Upper lobe of right lung (tissue), 1 donor: ENCODE measurements around the gene MT1H. TPM values are rescaled to one million over a fixed set of nuclear protein-coding genes. Genes with fewer than 3 reads are reported as not detected.
"Not testable (repeated sequence)": the region's sequence is repeated elsewhere in the genome, so short reads cannot be mapped to it uniquely, and the experiment has no call there.

Experiments
- ATAC-seq: fragments of 200-7000 bp; cut with Tn5 transposase; one replicate; pipeline ENCODE4 v1.9.1; 2020; ENCODE audit warnings: mild to moderate bottlenecking, moderate library complexity
- DNase-seq: peaks from one replicate; pipeline ENCODE4 v3.0.0-alpha.2; 2020
- H3K27ac ChIP-seq: fragments of 200-600 bp; one replicate; pipeline ENCODE4 v1.8.0; 2022
- H3K27me3 ChIP-seq: fragments of 200-600 bp; one replicate; pipeline ENCODE4 v1.8.0; 2022; ENCODE audit warnings: mild to moderate bottlenecking
- H3K36me3 ChIP-seq: fragments of 200-600 bp; one replicate; pipeline ENCODE4 v1.8.0; 2022
- H3K4me1 ChIP-seq: fragments of 200-600 bp; one replicate; pipeline ENCODE4 v1.8.0; 2022
- H3K4me3 ChIP-seq: fragments of 200-600 bp; one replicate; pipeline ENCODE4 v1.8.0; 2022; ENCODE audit warnings: mild to moderate bottlenecking
- H3K9me3 ChIP-seq: fragments of 200-600 bp; one replicate; pipeline ENCODE4 v1.8.0; 2022
- CTCF ChIP-seq: fragments of 200-600 bp; IDR thresholded peaks from one replicate; pipeline ENCODE4 v1.8.0; 2022; ENCODE audit warnings: antibody characterized with exemption
- intact Hi-C: fragments of 100-400 bp; cut with DNase I; formaldehyde crosslinking; loops from one replicate; pipeline ENCODE4 v1.11.0; 2022
- long read RNA-seq: library from polyadenylated mRNA; unstranded; transcript quantifications from one replicate; pipeline ENCODE4 v2.0.0, GENCODE V29; 2021
- total RNA-seq: library from RNA; stranded (reverse); fragmentation: NEBNext Ultra II Directional; extraction: Animal tissue kit (Norgen Biotek cat#: 25700); gene quantifications from one replicate; pipeline ENCODE4 v1.2.1, GENCODE V29; 2021
- donor health status: DM: no; HTN: yes; CAD: no; lungs with severe emphysema.

Gene MT1H
- 6.3 TPM for total RNA-seq
- long read RNA-seq, partial matches to known transcripts, result 0 of 1 reads
- long read RNA-seq, other reads (novel, unspliced or antisense), result 0 of 1 reads

GRCh38 chr16:56669005-56669839 lies at the start of gene MT1H:
Gene MT1H (plus strand): TSS chr16:56669814. CDS start chr16:56669885, 71 bp downstream.
- TF ChIP-seq CTCF, result no peak
- no peaks in the 10 kb centered on the region for H3K36me3 ChIP-seq
- H3K27me3 ChIP-seq, result peaks cover 69% of the 10 kb centered on the region
- ATAC-seq (no peak), DNase-seq (no peak)
- no peak within 1 kb of the TSS for H3K27ac ChIP-seq
- H3K9me3 ChIP-seq, result no peaks in the 10 kb centered on the region
- intact Hi-C loops, result no loop called here
- H3K4me3 ChIP-seq, result no peak within 1 kb of the TSS
- peaks cover 8% of the 10 kb centered on the region for H3K4me1 ChIP-seq

DNA sequence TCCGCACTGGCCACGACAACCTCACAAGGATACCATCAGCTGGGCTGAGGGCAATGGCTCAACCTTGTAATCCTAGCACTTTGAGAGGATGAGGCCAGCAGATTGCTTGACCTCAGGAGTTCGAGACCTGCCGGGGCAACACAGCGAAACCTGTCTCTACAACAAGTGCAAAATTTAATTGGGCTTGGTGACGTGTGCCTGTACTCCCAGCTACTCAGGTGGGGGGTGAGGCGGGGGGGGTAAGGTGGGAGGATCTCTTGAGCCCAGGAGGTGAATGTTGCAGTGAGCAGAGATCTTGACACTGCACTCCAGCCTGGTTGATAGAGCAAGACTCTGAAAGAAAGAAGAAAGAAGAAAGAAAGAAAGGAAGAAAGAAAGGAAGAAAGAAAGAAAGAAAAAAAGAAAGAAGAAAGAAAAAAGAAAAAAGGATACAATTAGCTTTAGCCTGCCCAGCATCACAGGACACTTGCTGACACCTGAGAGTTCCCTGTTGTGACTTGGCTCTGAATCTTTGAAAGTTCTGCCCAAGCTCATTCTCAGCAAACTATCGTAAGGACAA lies 49.2 kb upstream of the MT1H start:
- intact Hi-C loops, result no loop called here
- Histone ChIP-seq H3K36me3 (no peaks in the 10 kb centered on the region), H3K27me3 (no peaks in the 10 kb centered on the region), H3K9me3 (no peaks in the 10 kb centered on the region), H3K27ac (no peak overlapping the region), H3K4me1 (peaks cover 8% of the 10 kb centered on the region), H3K4me3 (no peak overlapping the region)
- TF ChIP-seq CTCF, result no peak
- DNase-seq (no peak), ATAC-seq (no peak)

DNA sequence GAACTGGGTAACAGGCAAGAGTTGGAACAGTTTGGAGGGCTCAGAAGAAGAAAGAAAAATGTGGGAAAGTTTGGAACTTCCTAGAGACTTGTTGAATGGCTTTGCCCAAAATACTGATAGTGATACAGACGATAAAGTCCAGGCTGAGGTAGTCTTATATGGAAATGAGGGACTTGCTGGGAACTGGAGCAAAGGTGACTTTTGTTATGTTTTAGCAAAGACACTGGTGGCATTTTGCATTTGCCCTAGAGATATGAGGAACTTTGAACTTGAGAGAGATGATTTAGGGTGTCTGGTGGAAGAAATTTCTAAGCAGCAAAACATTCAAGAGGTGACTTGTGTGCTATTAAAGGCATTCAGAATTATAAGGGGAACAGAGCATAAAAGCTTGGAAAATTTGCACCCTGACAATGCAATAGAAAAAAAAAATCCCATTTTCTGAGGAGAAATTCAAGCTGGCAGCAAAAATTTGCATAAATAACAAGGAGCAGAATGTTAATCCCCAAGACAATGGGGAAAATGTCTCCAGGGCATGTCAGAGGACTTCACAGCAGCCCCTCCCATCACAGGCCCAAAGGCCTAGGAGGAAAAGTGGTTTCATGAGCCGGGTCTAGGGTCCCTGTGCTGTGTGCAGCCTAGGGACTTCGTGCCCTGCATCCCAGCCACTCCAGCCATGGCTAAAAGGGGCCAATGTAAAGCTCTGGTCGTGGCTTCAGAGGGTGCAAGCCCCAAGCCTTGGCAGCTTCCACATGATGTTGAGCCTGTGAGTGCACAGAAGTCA lies 47.8 kb upstream of the MT1H start:
- H3K27ac ChIP-seq, ATAC-seq, H3K27me3 ChIP-seq, H3K9me3 ChIP-seq, H3K4me3 ChIP-seq, DNase-seq, intact Hi-C loops, H3K36me3 ChIP-seq: not testable (repeated sequence)
- H3K4me1 ChIP-seq, result peaks cover 14% of the 10 kb centered on the region

- H3K4me1 ChIP-seq, intact Hi-C loops, H3K4me3 ChIP-seq, H3K9me3 ChIP-seq, H3K27ac ChIP-seq, H3K27me3 ChIP-seq, H3K36me3 ChIP-seq, ATAC-seq, DNase-seq: not testable (repeated sequence)
These were observed 46.4 kb upstream of the MT1H start for GRCh38 chr16:56623184-56623583.

- intact Hi-C loops, result no loop called here
- H3K9me3 ChIP-seq, result no peaks in the 10 kb centered on the region
- ATAC-seq (no peak), DNase-seq (no peak)
- H3K4me1 ChIP-seq, result peaks cover 6% of the 10 kb centered on the region
- no peaks in the 10 kb centered on the region for H3K36me3 ChIP-seq
- no peak overlapping the region for H3K4me3 ChIP-seq
- no peak overlapping the region for H3K27ac ChIP-seq
- TF ChIP-seq CTCF, result no peak
- H3K27me3 ChIP-seq, result no peaks in the 10 kb centered on the region
These were observed 46.0 kb upstream of the MT1H start for GRCh38 chr16:56623637-56624036.

DNA sequence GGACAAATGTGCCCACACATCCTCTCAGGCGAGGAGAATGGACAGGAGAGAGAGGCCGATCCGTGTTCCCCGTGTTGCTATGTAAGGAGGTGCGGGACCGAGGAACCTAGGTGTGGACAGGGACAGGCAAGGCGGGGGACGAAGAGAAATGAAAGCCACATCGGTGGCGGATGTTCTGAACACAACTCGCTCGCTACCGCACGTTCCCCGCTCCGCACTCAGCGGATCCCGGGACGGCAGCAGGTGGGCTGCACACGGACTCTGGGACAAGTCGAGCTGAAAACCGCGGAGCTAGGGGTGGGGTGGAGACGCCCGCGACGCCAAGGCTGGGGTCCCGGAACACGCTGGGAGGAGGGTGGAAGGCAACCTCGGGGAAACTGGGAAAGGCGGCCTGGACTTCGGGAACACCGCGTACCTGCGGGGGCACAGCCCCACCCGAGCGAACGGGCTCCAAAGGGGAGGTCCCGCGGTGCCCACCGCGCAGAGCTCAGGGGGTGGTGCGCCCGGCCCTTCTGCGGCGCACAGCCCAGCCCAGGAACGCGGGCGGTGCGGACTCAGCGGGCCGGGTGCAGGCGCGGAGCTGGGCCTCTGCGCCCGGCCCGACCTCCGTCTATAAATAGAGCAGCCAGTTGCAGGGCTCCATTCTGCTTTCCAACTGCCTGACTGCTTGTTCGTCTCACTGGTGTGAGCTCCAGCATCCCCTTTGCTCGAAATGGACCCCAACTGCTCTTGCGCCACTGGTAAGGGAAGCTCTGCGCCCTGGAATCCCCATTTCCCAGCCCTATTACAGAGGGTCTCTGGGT lies 44.3 kb upstream of the MT1H start, which contains the start of gene MT1E:
TSS of gene MT1E (plus strand) at position 642 of the 803 bp plus-strand sequence. CDS start at position 713, 71 bp downstream.
- no peaks in the 10 kb centered on the region for H3K36me3 ChIP-seq
- ATAC-seq, result peak; percentile 96
- DNase-seq, result peak; percentile 92
- H3K4me3 ChIP-seq, result peak within 1 kb of the TSS; percentile 70
- intact Hi-C loops, result no loop called here
- peak within 1 kb of the TSS; percentile 93 for H3K27ac ChIP-seq
- H3K4me1 ChIP-seq, result peaks cover 6% of the 10 kb centered on the region
- H3K9me3 ChIP-seq, result no peaks in the 10 kb centered on the region
- H3K27me3 ChIP-seq, result no peaks in the 10 kb centered on the region
- no peak for TF ChIP-seq CTCF
